ENCODE results near the gene TASOR. TPM values are rescaled to one million over a fixed set of nuclear protein-coding genes. Genes with fewer than 3 reads are reported as not detected.

Gene TASOR, protein sequence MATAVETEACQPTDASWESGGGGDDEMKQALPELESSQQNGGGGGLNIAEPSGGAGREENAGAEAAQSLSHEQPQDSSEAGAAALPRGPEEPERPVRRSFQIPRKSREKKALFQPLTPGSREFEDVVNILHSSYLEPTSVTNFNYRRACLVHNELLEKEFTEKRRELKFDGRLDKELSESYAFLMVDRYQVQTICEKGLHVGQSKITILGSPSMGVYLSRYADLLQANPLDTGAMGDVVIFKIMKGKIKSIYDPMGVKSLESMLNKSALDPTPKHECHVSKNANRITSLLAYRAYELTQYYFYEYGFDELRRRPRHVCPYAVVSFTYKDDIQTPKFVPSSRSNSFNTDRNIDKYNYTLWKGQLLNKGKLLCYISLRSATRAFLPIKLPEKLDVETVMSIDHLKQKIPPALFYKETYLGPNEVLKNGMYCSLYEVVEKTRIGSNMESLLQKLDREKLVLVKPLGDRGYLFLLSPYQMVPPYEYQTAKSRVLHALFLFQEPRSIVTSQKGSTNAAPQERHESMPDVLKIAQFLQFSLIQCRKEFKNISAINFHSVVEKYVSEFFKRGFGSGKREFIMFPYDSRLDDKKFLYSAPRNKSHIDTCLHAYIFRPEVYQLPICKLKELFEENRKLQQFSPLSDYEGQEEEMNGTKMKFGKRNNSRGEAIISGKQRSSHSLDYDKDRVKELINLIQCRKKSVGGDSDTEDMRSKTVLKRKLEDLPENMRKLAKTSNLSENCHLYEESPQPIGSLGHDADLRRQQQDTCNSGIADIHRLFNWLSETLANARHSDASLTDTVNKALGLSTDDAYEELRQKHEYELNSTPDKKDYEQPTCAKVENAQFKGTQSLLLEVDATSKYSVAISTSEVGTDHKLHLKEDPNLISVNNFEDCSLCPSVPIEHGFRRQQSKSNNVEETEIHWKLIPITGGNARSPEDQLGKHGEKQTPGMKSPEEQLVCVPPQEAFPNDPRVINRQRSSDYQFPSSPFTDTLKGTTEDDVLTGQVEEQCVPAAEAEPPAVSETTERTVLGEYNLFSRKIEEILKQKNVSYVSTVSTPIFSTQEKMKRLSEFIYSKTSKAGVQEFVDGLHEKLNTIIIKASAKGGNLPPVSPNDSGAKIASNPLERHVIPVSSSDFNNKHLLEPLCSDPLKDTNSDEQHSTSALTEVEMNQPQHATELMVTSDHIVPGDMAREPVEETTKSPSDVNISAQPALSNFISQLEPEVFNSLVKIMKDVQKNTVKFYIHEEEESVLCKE (N-terminal part only)
- total RNA-seq (2022; extraction: Qiagen RNA extraction; ENCODE audit: low read depth) = 18.3 to 27.2 TPM (median 26.6 TPM) in 5 replicates

GRCh38 chr3:56683122-56683817, at the start of gene TASOR:
TASOR (minus strand) TSS chr3:56683265; CDS start chr3:56683006, 259 bp downstream.

Other genes starting within 250 kb of the TASOR start
- 0.10 to 0.30 TPM (median 0.23 TPM) in 3 of 5 replicates, not detected in the others for gene ERC2, start 214.8 kb downstream of the TASOR start, total RNA-seq (2022; extraction: Qiagen RNA extraction; ENCODE audit: low read depth)
- 5.3 to 7.3 TPM (median 6.0 TPM) in 5 replicates for gene CCDC66, start 126.1 kb downstream of the TASOR start, total RNA-seq (2022; extraction: Qiagen RNA extraction; ENCODE audit: low read depth)
- gene ARHGEF3, start 118.7 kb upstream of the TASOR start, total RNA-seq (2022; extraction: Qiagen RNA extraction; ENCODE audit: low read depth) = 5.9 to 9.7 TPM (median 8.1 TPM) in 5 replicates